PFSK-1 (cell line): ENCODE results near the gene UTP11.

Experiments
- FOXP2 ChIP-seq: optimal IDR thresholded peaks from 2 replicates; pipeline ENCODE3; 2011; ENCODE audit warnings: borderline replicate concordance, control low read depth, inconsistent platforms; ENCODE audit not compliant: insufficient read depth; ENCODE audit errors: extremely low read length, extremely low read depth
- POLR2AphosphoS5 ChIP-seq: IDR thresholded peaks from 2 replicates; pipeline ENCODE4 v1.6.1; 2012; ENCODE audit warnings: low read depth, mild to moderate bottlenecking, control low read depth, low read length, moderate library complexity
- SIN3A ChIP-seq: IDR thresholded peaks from 2 replicates; pipeline ENCODE4 v1.6.1; 2012; ENCODE audit warnings: mild to moderate bottlenecking, low read length, moderate library complexity, borderline replicate concordance; ENCODE audit not compliant: insufficient read depth
- TAF1 ChIP-seq: IDR thresholded peaks from 2 replicates; pipeline ENCODE4 v1.6.1; 2012; ENCODE audit warnings: low read length, control low read depth, borderline replicate concordance; ENCODE audit not compliant: insufficient read depth
- TF ChIP-seq, protein P1 (sequence below), 2 experiments: IDR thresholded peaks; 2 replicates each; pipeline versions ENCODE4 v1.6.1 to v1.8.0; 2011 to 2012; ENCODE audit warnings: low read depth in 2 of 2, low read length in 2 of 2, control low read depth in 1 of 2, inconsistent platforms in 1 of 2, mild to moderate bottlenecking in 1 of 2, moderate library complexity in 1 of 2; ENCODE audit not compliant: insufficient read depth in 1 of 2

UTP11 gene

DNA sequence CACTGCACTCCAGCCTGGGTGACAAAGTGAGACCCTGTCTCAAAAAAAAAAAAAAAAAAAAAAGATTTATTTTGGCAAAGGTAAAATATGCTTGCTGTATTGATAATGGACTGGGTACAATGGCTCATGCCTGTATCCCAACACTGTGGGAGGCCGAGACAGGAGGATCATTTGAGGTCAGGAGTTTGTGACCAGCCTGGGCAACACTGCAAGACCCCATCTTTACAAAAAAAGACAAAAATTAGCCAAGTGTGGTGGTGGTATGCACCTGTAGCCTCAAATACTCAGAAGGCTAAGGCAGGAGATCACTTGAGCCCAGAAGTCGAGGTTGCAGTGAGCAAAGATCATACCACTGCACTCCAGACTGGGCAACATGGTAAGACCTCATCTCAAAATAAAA, 29.0 kb upstream of the UTP11 start:
- TF ChIP-seq FOXP2: no peak
- TF ChIP-seq, protein P1, sequence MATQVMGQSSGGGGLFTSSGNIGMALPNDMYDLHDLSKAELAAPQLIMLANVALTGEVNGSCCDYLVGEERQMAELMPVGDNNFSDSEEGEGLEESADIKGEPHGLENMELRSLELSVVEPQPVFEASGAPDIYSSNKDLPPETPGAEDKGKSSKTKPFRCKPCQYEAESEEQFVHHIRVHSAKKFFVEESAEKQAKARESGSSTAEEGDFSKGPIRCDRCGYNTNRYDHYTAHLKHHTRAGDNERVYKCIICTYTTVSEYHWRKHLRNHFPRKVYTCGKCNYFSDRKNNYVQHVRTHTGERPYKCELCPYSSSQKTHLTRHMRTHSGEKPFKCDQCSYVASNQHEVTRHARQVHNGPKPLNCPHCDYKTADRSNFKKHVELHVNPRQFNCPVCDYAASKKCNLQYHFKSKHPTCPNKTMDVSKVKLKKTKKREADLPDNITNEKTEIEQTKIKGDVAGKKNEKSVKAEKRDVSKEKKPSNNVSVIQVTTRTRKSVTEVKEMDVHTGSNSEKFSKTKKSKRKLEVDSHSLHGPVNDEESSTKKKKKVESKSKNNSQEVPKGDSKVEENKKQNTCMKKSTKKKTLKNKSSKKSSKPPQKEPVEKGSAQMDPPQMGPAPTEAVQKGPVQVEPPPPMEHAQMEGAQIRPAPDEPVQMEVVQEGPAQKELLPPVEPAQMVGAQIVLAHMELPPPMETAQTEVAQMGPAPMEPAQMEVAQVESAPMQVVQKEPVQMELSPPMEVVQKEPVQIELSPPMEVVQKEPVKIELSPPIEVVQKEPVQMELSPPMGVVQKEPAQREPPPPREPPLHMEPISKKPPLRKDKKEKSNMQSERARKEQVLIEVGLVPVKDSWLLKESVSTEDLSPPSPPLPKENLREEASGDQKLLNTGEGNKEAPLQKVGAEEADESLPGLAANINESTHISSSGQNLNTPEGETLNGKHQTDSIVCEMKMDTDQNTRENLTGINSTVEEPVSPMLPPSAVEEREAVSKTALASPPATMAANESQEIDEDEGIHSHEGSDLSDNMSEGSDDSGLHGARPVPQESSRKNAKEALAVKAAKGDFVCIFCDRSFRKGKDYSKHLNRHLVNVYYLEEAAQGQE (IDR thresholded peaks at IDR 0.05; ENCODE audit: insufficient read depth in 1 of 2, low read depth in 2 of 2, low read length in 2 of 2): no peak
- TF ChIP-seq SIN3A: no peak
- no peak for TF ChIP-seq POLR2AphosphoS5
- no peak for TF ChIP-seq TAF1

DNA sequence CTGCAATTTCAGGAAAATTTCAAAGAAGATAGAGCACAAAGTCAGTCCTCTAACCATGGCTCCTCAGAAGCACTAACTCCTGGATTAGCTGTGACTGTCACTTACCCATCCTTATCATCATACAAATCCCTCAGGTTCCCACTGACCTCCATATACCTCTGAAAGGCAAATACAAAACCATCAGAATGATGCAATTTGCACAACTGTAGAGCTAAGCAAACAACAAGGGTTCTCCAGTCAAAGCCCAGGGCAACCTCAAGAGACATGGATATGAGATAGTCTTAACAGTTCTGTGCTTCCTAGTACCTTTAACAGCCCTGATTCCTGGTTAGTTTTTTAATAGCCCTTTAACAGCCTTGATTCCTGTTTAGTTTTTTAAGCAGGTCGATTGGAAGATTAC, 24.9 kb upstream of the UTP11 start:
- no peak for TF ChIP-seq FOXP2
- no peak for TF ChIP-seq POLR2AphosphoS5
- TF ChIP-seq, protein P1 (IDR thresholded peaks at IDR 0.05; ENCODE audit: insufficient read depth in 1 of 2, low read depth in 2 of 2, low read length in 2 of 2): no peak
- no peak for TF ChIP-seq SIN3A
- TF ChIP-seq TAF1: no peak

DNA sequence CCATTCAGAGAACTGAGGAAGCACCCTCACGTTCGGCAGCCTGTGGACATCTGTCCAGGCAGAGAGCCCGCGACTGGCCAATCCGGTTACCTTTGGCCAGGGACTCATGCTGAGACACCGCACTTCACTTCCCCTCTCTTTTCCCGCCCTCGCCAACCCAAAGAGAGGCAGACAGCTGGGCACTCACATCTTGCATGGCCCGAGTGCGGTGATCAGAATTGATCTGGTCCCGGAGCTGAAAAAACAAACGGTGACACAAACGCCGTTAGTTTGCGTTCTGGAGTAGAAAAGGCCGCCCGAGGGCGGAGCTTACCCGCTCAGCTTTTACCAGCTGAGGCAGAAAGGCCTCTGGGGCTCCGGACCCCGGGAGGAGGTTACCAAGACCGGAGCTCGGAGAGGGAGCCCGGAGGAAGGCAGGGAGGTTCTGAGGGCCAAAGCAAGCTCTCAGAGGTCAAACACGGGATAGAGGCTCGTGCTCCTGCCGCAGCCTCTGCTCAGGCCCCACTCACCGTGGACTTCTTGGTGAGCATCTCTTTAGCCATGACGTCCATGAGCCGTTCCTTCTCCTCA, 23.1 kb upstream of the UTP11 start:
- TF ChIP-seq TAF1 (no peak), POLR2AphosphoS5 (no peak), SIN3A (no peak)
- TF ChIP-seq, protein P1 (IDR thresholded peaks at IDR 0.05; ENCODE audit: insufficient read depth in 1 of 2, low read depth in 2 of 2, low read length in 2 of 2): no peak

DNA sequence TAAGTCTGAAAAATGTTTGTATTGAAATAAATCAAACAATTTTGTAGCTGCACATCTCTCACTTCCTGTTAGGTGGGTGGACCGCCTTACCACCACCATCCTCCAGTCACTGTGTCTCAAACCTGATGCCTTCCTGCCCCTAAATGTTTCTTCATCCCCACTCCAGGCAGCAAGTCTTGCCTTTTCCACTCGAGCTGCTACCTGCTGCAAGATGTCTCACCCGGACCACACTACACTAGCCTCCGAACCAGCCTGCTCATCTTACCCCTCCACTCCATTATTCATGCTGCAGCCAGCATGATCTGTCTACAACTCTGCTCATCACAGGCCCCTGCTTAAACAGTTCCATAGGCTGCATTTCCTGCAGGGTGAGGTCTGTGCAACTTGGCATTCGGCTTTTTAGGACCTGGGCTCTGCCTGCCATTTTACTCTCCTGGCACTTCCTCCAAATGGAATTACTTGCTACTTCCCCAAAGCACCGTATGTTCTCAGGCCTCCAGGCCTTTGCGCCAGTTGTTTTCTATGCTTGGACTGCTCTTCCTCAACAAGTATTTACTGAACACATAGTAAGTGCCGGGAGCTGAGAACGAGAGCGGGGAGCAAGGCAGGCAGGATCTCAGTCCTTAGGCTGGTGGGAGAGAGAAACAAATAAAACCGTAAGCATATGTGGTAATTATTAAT, 17.5 kb upstream of the UTP11 start:
- TF ChIP-seq SIN3A (no peak), TAF1 (no peak), POLR2AphosphoS5 (no peak), FOXP2 (no peak)
- TF ChIP-seq, protein P1 (IDR thresholded peaks at IDR 0.05; ENCODE audit: insufficient read depth in 1 of 2, low read depth in 2 of 2, low read length in 2 of 2): no peak
